Suprapubic skin (tissue), 4 donors: ENCODE data around the gene ACBD6. TPM values are rescaled to one million over a fixed set of nuclear protein-coding genes. Genes with fewer than 3 reads are reported as not detected.
A peak's percentile ranks its signal among the peaks of the same experiment; 100 is the strongest.
"Not testable (repeated sequence)": the region's sequence is repeated elsewhere in the genome, so short reads cannot be mapped to it uniquely, and the experiment has no call there.

Experiments
- DNase-seq, 2 donors: peaks; one replicate each; pipeline ENCODE4 v3.0.0-alpha.2; 2019; ENCODE audit warnings: low spot score in 2 of 2
- H3K27ac ChIP-seq: fragments of 200-600 bp; sonication (generic); one replicate; pipeline ENCODE4 v1.5.1; 2019
- H3K27me3 ChIP-seq: fragments of 200-600 bp; sonication (generic); one replicate; pipeline ENCODE4 v1.5.1; 2019
- H3K36me3 ChIP-seq: fragments of 200-600 bp; sonication (generic); one replicate; pipeline ENCODE4 v1.5.1; 2019
- H3K4me1 ChIP-seq: fragments of 200-600 bp; sonication (generic); one replicate; pipeline ENCODE4 v1.5.1; 2019
- H3K4me3 ChIP-seq: fragments of 200-600 bp; sonication (generic); one replicate; pipeline ENCODE4 v1.5.1; 2019; ENCODE audit warnings: mild to moderate bottlenecking
- H3K9me3 ChIP-seq: fragments of 200-600 bp; sonication (generic); one replicate; pipeline ENCODE4 v1.5.1; 2019
- EP300 ChIP-seq: sonication (generic); formaldehyde crosslinking; IDR thresholded peaks from one replicate; pipeline ENCODE4 v1.6.1; 2017; ENCODE audit warnings: antibody characterized with exemption
- POLR2A ChIP-seq, 2 donors: fragments of 450-650 bp; IDR thresholded peaks; one replicate each; pipeline ENCODE4 v1.6.1; 2017; ENCODE audit warnings: antibody characterized with exemption in 2 of 2, mild to moderate bottlenecking in 2 of 2, moderate library complexity in 2 of 2
- POLR2AphosphoS5 ChIP-seq, 3 donors: sonication (generic); formaldehyde crosslinking; IDR thresholded peaks; one replicate each; pipeline ENCODE4 v1.6.1; 2017; ENCODE audit warnings: antibody characterized with exemption in 3 of 3
- WGBS: methylation state at CpG from one replicate; pipeline ENCODE4 v1.1.5; 2018; 5-methylcytosine and 5-hydroxymethylcytosine counted together
- total RNA-seq, 4 donors: library from RNA; depleted of rRNA; stranded (reverse); fragments of >200 nt; gene quantifications; one replicate each; pipeline ENCODE4 v1.1.0, GENCODE V29; 2016
- TF ChIP-seq, protein P1 (sequence below), 2 donors: fragments of 200-600 bp in 1 of 2; fragments of 450-650 bp in 1 of 2; sonication (generic) in 1 of 2; IDR thresholded peaks; one replicate each; pipeline ENCODE4 v1.5.1; 2016 to 2019; ENCODE audit warnings: antibody characterized with exemption in 2 of 2, mild to moderate bottlenecking in 1 of 2, moderate library complexity in 1 of 2

Gene ACBD6, protein sequence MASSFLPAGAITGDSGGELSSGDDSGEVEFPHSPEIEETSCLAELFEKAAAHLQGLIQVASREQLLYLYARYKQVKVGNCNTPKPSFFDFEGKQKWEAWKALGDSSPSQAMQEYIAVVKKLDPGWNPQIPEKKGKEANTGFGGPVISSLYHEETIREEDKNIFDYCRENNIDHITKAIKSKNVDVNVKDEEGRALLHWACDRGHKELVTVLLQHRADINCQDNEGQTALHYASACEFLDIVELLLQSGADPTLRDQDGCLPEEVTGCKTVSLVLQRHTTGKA
- total RNA-seq = 10 to 100 TPM; 26.5 to 38.5 (median 33.3) TPM

DNA sequence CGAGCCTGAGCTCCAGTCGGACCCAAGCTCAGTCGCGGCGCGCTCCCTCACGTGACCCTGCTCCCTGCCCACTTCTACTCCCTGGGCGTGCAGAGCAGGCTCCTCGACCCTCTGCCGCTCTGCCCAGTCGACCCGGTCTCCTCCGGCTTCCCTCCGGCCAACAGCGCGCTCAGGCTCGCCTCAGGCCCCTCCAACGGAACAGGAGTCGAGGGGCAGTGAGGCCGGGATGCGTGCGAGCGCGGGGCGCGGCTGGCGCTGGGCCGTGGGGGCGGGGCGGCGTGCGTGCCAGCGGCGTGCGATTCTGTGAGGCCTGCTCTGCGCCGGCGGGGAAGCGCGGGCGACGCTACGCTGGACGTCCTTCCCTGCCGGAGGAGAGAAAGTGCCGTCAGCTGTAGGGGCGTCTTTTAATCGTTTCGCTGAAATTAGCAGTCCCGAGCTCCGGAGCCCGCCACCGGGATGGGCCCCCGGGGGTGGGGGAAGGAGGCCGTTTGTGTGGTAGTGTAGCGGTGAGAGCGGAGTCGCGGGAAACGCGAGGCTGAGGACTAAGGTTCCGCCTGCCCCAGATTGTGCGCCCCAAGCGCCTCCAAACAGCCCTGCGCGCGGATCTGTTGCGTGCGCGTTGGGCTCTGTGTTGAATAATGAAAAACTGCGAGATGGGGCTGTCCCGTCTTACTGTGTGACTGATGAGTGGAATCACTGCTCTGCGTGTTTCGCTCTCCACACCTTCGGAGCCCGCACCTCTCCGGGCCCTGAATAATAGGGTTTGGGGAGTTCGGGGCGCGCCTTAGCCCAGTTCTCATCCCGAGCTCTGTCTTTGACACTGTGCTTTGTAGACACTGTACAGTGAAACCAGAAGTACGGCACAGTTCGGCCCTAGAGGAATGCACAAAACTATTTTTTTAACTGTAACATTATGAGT is at the start of gene ACBD6:
ACBD6 (minus strand) TSS at position 217 of the 919 bp plus-strand sequence. CDS start 311 bp downstream, outside the sequence.
- no peaks in the 10 kb centered on the region for H3K27me3 ChIP-seq
- H3K27ac ChIP-seq = peak within 1 kb of the TSS; percentile 93
- DNase-seq = peak; percentile 87 to 93
- TF ChIP-seq EP300 = no peak
- TF ChIP-seq, protein P1, sequence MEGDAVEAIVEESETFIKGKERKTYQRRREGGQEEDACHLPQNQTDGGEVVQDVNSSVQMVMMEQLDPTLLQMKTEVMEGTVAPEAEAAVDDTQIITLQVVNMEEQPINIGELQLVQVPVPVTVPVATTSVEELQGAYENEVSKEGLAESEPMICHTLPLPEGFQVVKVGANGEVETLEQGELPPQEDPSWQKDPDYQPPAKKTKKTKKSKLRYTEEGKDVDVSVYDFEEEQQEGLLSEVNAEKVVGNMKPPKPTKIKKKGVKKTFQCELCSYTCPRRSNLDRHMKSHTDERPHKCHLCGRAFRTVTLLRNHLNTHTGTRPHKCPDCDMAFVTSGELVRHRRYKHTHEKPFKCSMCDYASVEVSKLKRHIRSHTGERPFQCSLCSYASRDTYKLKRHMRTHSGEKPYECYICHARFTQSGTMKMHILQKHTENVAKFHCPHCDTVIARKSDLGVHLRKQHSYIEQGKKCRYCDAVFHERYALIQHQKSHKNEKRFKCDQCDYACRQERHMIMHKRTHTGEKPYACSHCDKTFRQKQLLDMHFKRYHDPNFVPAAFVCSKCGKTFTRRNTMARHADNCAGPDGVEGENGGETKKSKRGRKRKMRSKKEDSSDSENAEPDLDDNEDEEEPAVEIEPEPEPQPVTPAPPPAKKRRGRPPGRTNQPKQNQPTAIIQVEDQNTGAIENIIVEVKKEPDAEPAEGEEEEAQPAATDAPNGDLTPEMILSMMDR (IDR thresholded peaks at IDR 0.05) = peak in 1 of 2 donors; percentile 11
- peak; percentile 27 to 42 for TF ChIP-seq POLR2A (IDR thresholded peaks at IDR 0.05)
- TF ChIP-seq POLR2AphosphoS5 (IDR thresholded peaks at IDR 0.05) = peak in 2 of 3 donors; percentile 13 to 39
- H3K36me3 ChIP-seq = no peaks in the 10 kb centered on the region
- H3K9me3 ChIP-seq = no peaks in the 10 kb centered on the region
- H3K4me3 ChIP-seq = peak within 1 kb of the TSS; percentile 82
- H3K4me1 ChIP-seq = peaks cover 21% of the 10 kb centered on the region
- 0% methylated on average over 20 of the region's 83 CpGs for WGBS

DNA sequence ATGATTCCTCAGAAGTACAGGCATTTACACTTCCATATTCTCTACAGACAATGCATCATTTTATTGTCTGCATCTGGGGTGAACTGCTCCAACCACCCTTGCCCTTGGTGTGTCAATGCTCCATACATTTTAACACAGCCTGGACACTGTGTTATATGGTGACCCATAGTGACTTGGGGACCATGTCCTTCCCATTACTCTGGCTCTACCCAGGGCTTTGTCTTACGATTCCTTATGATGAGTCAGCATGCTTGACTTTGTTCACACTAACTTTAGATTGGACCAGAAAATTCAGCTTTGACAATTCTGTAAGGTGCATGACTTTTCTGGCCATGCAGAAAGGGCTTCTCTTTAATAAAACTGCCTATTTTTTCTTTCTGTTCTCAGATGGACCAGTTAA is 49.6 kb upstream of the ACBD6 start:
- 65% methylated on average over 1 of the region's 1 CpG for WGBS
- no peaks in the 10 kb centered on the region for H3K27me3 ChIP-seq
- TF ChIP-seq, protein P1 (IDR thresholded peaks at IDR 0.05) = no peak
- TF ChIP-seq EP300 (no peak), POLR2AphosphoS5 (IDR thresholded peaks at IDR 0.05) (no peak), POLR2A (IDR thresholded peaks at IDR 0.05) (no peak)
- no peak overlapping the region for H3K27ac ChIP-seq
- no peaks in the 10 kb centered on the region for H3K4me1 ChIP-seq
- no peak for DNase-seq
- H3K36me3 ChIP-seq = no peaks in the 10 kb centered on the region
- H3K4me3 ChIP-seq = no peak overlapping the region
- no peaks in the 10 kb centered on the region for H3K9me3 ChIP-seq

DNA sequence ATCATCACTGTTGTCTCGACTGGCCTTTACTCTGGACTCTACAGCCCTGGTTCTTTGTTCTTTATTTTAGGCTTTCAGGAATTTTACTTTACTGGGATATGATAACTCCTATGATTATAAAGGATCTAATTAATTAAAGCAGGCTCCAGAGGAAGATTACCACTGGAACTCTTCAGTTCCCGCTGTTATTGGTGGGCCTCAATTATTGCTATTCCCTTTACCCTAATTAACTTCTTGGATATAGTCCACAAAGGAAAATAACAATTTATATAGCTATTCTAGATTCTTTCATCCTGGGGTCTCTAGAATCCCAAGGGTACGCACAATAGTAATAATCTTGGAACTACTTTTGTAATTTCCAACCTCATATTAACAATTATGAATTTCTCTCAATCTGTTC is 47.9 kb upstream of the ACBD6 start:
- WGBS = 74% methylated on average over 3 of the region's 3 CpGs
- no peak for DNase-seq
- Histone ChIP-seq H3K27me3 (no peaks in the 10 kb centered on the region), H3K4me3 (no peak overlapping the region), H3K27ac (no peak overlapping the region), H3K9me3 (no peaks in the 10 kb centered on the region), H3K4me1 (no peaks in the 10 kb centered on the region), H3K36me3 (no peaks in the 10 kb centered on the region)
- no peak for TF ChIP-seq POLR2AphosphoS5 (IDR thresholded peaks at IDR 0.05)
- TF ChIP-seq, protein P1 (IDR thresholded peaks at IDR 0.05) = no peak
- TF ChIP-seq POLR2A (IDR thresholded peaks at IDR 0.05) = no peak
- no peak for TF ChIP-seq EP300

DNA sequence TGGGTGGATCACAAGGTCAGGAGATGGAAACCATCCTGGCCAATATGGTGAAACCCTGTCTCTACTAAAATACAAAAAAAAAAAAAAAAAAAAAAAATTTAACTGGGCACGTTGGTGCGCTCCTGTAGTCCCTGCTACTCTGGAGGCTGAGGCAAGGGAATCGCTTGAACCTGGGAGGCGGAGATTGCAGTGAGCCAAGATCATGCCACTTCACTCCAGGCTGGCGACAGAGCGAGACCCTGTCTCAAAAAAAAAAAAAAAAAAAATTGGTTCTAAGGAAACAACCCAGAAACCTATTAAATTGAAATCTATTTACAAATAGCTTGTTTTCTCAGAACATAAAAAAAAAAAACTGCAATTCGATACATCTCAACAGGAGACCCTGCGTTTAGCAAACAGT is 47.4 kb upstream of the ACBD6 start:
- H3K36me3 ChIP-seq, H3K4me3 ChIP-seq, H3K27ac ChIP-seq, DNase-seq, H3K9me3 ChIP-seq, H3K27me3 ChIP-seq, H3K4me1 ChIP-seq: not testable (repeated sequence)
- WGBS = 91% methylated on average over 8 of the region's 8 CpGs

DNA sequence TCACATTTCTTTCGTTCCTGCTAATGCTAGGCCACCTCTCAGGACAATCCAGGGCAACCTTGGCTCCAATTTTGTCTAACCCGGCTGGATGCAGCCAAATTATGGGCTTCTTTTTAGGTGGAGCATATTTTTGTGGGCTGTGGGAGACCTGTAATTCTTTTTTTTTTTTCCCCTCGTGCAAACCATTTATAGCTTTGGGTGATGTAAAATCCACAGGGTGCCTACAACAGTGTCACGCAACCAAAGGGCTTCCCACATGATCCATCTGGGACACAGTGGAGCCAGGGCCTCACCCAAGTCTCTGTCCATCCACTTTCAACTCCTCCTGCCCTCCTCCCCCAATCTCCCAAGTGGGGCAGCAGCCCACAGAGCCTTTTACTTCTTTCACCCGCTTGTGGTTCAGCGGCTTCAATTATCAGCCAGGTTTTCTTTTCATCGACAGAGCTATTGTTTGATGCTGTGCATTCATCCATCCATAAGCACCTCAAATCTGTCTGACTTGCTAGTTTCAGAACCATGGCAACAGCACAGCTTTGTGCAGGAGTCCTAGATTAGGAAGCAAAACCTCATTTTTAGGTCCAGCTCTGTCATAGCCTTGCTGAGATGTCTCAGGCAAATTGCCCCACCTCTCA is 46.4 kb upstream of the ACBD6 start:
- Histone ChIP-seq H3K27me3 (no peaks in the 10 kb centered on the region), H3K27ac (no peak overlapping the region), H3K4me3 (no peak overlapping the region), H3K4me1 (no peaks in the 10 kb centered on the region), H3K9me3 (no peaks in the 10 kb centered on the region), H3K36me3 (no peaks in the 10 kb centered on the region)
- no peak for DNase-seq
- TF ChIP-seq POLR2AphosphoS5 (IDR thresholded peaks at IDR 0.05) = no peak
- TF ChIP-seq, protein P1 (IDR thresholded peaks at IDR 0.05) = no peak
- TF ChIP-seq POLR2A (IDR thresholded peaks at IDR 0.05) = no peak
- TF ChIP-seq EP300 = no peak
- 90% methylated on average over 7 of the region's 7 CpGs for WGBS
